ENCODE data around the gene ELF4.

ELF4 gene

GRCh38 chrX:130032552-130032951 lies 77.7 kb downstream of the ELF4 start:
- no peak for DNase-seq

- no peak for DNase-seq
Observed at GRCh38 chrX:130030826-130031225, 79.5 kb downstream of the ELF4 start.

GRCh38 chrX:130028196-130028595 lies 82.1 kb downstream of the ELF4 start:
- no peak for DNase-seq

- no peak for DNase-seq
Observed at GRCh38 chrX:130027569-130027968, 82.7 kb downstream of the ELF4 start.

- no peak for DNase-seq
Observed at GRCh38 chrX:130025256-130025655, 85.0 kb downstream of the ELF4 start.

GRCh38 chrX:130024127-130024526 lies 86.2 kb downstream of the ELF4 start:
- DNase-seq, result no peak

- no peak for DNase-seq
Observed at GRCh38 chrX:130020661-130021324, 89.5 kb downstream of the ELF4 start.

- no peak for DNase-seq
Observed at GRCh38 chrX:130018143-130018542, 92.2 kb downstream of the ELF4 start.

GRCh38 chrX:130015181-130015580 lies 95.1 kb downstream of the ELF4 start:
- DNase-seq, result no peak
